ENCODE results near the gene CTBP2.

Gene CTBP2

DNA sequence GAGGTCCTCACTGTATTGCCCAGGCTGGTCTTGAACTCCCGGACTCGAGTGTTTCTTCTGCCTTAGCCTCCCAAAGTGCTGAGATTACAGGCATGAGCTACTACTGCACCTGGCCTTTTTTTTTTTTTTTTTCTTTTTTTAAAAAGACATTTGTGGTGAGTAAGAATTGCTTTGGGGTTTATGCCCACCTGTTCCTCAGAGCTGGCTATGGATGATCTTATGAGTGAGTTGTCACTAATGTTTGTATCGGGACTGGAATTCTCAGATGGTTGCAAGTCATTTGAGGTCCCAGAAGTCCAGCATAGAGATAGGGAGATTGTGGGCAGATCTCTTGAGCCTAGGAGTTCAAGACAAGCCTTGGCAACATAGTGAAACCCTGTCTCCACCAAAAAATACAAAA lies 183.2 kb downstream of the CTBP2 start:
- no peak for DNase-seq (ENCODE audit: low read depth)

DNA sequence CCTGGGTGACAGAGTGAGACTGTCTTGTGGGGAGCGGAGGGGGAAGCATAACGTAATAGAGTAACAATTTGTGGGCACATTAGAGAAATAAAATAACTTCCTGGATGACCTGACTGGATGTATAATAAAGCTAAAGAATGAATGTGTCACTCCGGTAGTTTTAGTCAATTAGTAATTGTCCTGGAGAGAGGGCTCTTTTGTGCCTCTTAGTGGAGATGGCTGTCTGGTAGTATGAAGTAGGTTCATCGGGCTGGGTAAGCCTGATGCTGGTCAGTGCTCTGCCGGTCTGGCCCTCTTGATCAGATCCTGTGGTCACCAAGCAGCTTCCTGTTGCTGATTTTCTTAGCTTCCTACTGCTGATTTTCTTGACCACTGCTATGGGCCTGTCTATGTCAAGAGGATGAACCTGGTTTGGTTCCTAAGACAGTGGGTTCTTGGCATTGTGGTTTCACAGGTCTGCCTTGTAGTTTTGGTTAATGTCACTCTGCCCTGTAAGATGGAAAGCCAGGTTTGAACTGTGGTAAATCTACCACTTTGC lies 184.3 kb downstream of the CTBP2 start:
- peak; percentile 36 for DNase-seq (ENCODE audit: low read depth)

DNA sequence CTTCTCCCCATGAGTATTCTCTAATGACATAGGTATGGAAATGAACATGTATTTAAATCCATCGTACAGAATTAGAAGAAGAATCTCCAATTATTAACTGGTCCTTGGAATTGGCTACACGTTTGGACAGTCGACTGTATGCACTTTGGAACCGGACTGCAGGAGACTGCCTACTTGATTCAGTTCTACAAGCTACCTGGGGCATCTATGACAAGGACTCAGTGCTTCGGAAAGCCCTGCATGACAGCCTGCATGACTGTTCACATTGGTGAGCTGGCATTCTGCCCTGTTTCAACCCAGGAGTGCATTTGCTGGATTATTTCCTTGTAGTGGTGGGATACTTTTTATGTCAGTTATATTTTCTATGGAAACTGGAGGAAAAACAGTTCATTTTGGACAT lies 186.2 kb downstream of the CTBP2 start:
- no peak for DNase-seq (ENCODE audit: low read depth)

GRCh38 chr10:124972637-124973036 lies 187.7 kb downstream of the CTBP2 start:
- DNase-seq (ENCODE audit: low read depth) = no peak

GRCh38 chr10:124971276-124971675 lies 189.1 kb downstream of the CTBP2 start:
- DNase-seq (ENCODE audit: low read depth) = no peak

DNA sequence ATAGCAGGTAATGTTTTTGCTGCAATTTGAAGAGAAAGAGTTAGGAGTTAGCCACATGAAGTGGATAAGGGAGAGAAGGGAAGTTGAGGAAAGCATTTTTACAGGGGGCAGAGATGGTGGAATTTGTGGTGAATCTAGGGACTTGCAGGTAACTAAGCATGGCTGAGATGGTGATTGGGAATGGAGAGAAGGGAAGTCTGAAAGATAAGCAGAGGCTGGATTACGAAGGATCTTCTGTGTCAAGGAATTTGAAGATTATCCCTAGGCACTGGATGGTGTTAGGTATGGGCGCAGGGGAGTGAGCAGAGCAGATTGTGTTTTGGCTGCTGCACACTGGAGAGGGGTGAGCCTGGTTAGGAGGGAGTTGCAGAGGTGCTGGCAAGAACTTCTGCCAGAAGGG lies 193.1 kb downstream of the CTBP2 start:
- no peak for DNase-seq (ENCODE audit: low read depth)

DNA sequence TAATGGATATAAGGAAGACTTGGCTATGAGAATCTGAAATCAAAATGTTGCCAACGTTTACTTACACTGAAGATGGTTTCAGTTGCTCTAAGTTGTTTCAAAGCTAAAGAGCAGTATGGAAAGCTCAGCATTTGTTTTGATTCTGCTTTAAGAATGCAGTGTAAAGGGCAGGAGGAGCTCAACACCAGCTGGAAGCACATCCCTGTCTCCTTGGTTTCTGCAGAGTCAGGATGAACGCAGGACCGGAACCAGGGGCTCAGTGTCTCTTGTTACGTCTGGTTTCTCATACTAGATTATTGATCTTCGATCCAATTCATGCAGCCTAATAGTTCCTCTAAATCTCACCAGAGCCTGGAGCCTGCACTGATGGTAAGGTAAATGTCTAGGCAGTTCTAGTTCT lies 194.4 kb downstream of the CTBP2 start:
- no peak for DNase-seq (ENCODE audit: low read depth)

DNA sequence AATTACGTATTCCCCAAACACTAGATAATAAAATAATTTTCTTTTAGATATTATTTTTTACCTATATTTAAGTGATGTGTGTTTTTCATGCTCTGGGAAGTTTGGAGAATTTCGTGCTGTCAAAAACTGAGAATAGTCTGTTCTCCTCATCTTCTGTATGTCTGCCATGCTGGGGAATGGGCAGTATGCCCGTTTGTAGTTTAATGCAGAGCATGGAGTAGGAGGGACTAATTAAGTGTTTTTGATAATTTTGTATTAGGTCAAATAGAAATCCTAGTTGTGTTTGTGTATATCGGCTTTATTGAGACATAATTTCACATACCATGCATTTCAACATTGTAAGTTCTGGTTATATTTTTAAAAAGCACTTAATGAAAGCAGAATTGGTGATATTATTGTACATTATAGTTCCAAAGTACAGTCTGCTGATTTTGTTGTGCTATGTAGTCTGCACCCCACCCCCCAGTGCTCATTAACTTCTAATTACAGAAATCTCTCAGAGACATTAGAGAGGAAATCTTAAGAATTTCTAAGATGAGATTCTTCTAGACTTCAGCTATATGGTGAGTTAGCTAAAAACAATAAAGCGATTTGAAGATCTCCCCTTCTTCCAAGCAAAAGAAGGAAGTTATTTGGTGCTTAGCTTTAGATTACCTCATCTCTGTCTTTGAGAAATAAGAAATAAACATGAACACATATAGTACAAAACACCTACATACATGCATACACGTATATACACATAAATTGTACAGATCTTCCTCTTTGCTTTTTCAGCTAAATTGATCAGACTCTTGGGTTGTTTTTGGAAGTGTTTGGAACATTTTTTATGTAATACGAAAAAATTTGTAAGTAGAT lies 196.3 kb downstream of the CTBP2 start:
- DNase-seq (ENCODE audit: low read depth) = no peak

GRCh38 chr10:124962421-124962820 lies 197.9 kb downstream of the CTBP2 start:
- DNase-seq (ENCODE audit: low read depth) = no peak

- DNase-seq (ENCODE audit: low read depth) = peak; percentile 30
These were observed 199.2 kb downstream of the CTBP2 start for GRCh38 chr10:124961248-124961570.

DNA sequence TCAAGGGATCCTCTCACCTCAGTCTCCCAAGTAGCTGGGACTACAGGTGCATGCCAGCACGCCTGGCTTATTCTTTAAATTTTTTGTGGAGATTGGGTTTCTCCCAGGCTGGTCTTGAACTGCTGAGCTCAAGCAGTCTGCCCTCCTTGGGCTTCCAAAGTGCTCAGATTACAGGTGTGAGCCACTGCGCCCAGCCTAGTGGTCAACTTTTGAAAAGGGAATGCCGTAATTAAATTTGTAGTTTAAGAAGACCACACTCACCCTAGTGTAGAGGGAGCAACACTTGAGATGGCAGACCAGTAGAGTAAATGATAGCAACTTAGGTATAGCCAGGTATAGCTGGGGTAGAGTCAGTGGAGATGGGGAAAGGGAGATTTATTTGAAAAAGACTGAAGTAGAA lies 200.8 kb downstream of the CTBP2 start:
- DNase-seq (ENCODE audit: low read depth) = no peak

DNA sequence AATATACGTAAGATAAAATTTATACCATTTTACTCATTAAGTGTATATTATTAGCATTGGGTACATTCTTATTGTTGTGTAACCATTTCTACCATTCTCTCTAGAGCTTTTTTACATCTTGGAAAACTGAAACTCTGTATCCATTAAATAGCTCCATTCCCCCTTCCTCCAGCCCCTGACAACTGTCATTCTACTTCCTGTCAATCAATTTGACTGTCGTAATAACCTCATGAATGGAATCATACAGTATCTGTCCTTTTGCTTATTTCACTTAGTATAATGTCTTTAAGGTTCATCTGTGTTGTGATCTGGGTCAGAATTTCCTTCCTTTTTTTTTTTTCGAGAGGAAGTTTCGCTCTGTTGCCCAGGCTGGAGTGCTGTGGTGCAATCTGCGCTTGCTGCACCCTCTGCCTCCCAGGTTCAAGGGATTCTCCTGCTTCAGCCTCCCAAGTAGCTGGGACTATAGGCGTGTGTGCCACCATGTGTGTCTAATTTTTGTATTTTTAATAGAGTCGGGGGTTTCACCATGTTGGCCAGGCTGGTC lies 202.9 kb downstream of the CTBP2 start:
- DNase-seq (ENCODE audit: low read depth) = no peak

- DNase-seq (ENCODE audit: low read depth) = no peak
These were observed 203.6 kb downstream of the CTBP2 start for GRCh38 chr10:124956764-124957163.

DNA sequence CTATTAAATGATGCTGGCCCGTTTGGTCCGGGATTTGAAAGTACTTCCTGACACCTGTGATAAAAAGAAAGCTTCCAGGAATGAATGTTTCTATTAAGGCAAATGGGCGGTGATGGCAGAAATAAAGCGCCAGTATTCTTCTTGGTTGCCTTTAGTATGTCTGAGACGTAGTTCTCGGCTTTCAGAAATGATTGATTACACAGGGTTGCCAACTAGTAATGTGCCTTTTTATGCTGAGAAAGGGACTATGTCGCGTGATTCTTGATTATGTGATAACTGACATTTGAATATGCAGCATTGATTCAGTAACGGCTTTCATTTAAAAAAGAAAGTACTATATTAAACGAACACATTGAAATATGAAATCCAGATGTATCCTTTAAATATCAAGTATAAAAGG lies 204.5 kb downstream of the CTBP2 start:
- DNase-seq (ENCODE audit: low read depth) = no peak

- no peak for DNase-seq (ENCODE audit: low read depth)
These were observed 205.1 kb downstream of the CTBP2 start for GRCh38 chr10:124955243-124955642.

- no peak for DNase-seq (ENCODE audit: low read depth)
These were observed 206.9 kb downstream of the CTBP2 start for GRCh38 chr10:124953421-124953820.

DNA sequence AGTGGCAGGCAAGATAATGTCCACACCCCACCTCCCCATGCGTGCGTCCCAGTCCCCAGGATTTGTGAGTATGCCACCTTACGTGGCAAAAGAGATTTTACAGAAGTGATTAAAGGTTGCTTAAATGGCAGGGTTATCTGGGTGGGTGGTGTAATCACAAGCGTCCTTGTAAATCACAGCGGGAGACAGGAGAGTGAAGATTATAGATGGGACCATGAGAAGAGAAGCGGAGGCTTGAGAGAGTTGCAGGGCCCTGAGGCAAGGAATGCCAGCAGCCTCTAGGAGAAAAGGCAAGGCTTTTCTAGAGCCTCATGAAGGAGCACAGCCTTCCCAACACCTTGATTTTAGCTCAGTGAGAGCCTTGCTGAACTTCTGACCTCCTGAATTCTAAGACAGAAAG lies 208.2 kb downstream of the CTBP2 start:
- no peak for DNase-seq (ENCODE audit: low read depth)

DNA sequence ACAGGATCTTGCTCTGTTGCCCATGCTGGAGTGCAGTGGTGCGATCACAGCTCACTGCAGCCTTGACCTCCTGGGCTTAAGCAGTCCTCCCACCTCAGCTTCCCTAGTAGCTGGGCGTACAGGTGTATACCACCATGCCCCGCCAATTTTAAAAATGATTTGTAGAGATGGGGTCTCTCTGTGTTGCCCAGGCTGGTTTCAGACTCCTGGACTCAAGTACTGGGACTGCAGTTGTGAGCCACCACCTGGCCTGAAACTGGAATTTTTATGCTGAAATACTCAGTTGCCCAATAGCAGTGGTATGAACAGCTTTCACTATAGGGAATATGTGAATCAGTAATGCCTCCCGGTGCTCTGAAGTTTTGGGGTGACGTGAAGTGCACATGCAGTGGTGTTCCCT lies 210.8 kb downstream of the CTBP2 start:
- DNase-seq (ENCODE audit: low read depth) = peak; percentile 14

GRCh38 chr10:124946945-124947344 lies 213.4 kb downstream of the CTBP2 start:
- no peak for DNase-seq (ENCODE audit: low read depth)

GRCh38 chr10:124944982-124945381 lies 215.4 kb downstream of the CTBP2 start:
- peak; percentile 47 for DNase-seq (ENCODE audit: low read depth)

DNA sequence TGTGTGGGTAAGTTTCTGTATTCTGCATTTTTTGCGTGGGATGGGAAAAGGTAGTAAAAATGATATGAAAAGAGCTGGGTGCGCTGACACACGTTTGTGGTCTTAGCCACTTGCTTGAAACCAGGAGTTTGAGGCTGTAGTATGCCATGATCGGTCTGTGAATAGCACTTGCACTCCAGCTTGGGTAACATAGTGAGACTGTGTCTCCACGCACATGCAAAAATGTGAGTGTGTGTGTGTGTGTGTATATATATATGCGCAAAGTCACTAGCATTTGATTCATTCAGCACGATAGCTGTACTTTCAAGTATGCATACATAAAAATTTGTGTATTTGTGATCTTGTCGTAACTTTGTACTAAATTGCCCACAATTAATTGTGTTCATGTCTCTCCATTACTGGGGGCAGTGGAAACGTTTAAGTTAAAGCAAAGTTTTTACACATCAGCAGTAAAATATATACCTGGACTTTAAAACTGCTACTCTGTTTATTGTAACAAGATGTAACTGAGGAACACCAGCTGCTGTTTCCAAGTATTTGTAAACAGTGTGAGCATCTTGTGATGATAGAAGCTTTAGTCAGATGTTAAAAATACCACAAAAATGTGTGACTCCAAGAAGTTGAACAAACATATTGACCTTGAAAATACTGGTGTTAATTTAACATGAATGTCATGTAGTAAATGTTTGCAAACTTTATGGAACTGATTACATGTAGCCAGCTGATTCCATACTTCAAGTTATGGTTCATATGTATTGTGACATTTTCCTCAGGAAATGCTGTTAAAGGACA lies 216.9 kb downstream of the CTBP2 start:
- peak; percentile 80 for DNase-seq (ENCODE audit: low read depth)

DNA sequence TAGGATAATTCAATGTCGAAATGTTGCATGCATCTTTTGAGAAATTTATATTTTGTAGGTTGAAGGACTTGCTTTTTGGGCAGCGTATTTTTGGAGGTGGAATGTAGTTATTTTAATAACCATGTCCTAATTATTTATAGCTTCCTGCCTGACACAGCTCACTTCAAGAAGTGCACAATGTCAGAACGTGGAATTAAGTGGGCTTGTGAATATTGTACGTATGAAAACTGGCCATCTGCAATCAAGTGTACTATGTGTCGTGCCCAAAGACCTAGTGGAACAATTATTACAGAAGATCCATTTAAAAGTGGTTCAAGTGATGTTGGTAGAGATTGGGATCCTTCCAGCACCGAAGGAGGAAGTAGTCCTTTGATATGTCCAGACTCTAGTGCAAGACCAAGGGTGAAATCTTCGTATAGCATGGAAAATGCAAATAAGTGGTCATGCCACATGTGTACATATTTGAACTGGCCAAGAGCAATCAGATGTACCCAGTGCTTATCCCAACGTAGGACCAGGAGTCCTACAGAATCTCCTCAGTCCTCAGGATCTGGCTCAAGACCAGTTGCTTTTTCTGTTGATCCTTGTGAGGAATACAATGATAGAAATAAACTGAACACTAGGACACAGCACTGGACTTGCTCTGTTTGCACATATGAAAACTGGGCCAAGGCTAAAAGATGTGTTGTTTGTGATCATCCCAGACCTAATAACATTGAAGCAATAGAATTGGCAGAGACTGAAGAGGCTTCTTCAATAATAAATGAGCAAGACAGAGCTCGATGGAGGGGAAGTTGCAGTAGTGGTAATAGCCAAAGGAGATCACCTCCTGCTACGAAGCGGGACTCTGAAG lies 217.8 kb downstream of the CTBP2 start:
- DNase-seq (ENCODE audit: low read depth) = no peak
